ENCODE measurements around the gene ADAMTS3.

Gene ADAMTS3

DNA sequence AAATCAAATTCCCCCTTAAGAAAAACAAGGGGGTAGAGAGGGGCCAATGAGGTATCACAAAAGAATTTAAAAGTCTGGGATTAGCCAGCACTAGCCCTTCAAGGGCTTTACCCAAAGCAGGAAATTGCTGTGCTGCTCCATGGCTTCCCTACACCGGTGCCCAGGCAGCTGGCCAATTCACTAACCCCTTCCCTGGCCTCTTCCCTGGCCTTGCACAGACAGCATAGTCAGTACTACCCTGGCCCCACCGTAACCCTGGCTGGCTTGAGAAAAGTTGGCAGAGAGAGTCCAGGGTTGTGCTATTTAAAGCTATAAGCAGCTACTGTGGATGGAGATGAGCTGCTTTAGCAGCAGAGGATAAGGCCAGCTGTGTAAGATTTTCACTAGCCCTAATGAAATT lies 43.1 kb downstream of the ADAMTS3 start:
- Mint-ChIP-seq H3K4me1 (no peaks in the 10 kb centered on the region), H3K27ac (peak overlapping the region; percentile 53), H3K4me3 (no peak overlapping the region), H3K9me3 (peaks cover 3% of the 10 kb centered on the region), H3K36me3 (no peaks in the 10 kb centered on the region)
- DNase-seq (ENCODE audit: low spot score in 2 of 2): no peak
- ATAC-seq: peak; percentile 8

DNA sequence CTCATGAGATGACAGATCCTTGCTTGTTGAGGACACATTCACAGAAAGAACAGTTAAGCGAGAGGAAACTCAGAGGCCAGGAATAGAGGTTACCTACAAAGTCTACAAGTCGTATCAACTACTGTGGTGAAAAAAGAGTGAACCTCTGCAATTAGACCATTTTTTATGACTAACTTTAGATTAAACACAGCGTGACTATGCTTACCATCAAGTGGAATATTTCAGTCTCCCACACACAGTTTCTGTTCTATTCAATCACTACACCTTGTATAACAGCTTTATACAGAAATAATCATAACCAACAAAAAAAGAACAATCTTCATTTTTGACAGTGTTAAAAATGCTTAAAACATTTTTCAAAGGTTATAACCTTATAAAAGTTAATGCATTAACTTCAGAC lies 46.6 kb downstream of the ADAMTS3 start:
- Mint-ChIP-seq H3K4me3 (no peak overlapping the region), H3K27ac (no peak overlapping the region)

DNA sequence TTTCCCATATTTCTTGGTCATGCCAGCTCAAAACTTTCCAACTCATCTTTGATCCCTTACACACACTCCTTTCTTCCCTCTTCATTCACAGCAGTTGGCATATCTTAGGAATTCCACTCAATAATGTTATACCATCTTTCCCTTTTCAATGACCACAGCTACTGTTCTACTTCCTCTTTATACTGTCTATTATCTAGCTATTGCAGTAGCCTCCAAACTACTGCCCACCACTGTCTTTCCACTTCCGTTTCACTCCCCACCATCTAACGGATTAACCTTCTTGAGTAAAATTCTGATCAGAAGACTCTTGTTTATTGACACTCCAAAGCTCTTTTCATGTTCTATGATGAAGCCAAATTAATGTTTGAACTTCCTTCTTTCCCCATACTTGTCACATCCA lies 55.8 kb downstream of the ADAMTS3 start:
- Mint-ChIP-seq H3K36me3 (no peaks in the 10 kb centered on the region), H3K4me3 (no peak overlapping the region), H3K4me1 (no peaks in the 10 kb centered on the region), H3K27ac (no peak overlapping the region), H3K9me3 (peaks cover 6% of the 10 kb centered on the region)
- ATAC-seq (no peak), DNase-seq (ENCODE audit: low spot score in 2 of 2) (no peak)

More for the DNA sequence above, 46.6 kb downstream of the ADAMTS3 start:
- DNase-seq (ENCODE audit: low spot score in 2 of 2): no peak
- Mint-ChIP-seq H3K36me3 (no peaks in the 10 kb centered on the region), H3K4me1 (no peaks in the 10 kb centered on the region), H3K9me3 (peaks cover 3% of the 10 kb centered on the region)
- no peak for ATAC-seq

- no peak overlapping the region for H3K4me3 Mint-ChIP-seq
- H3K27ac Mint-ChIP-seq: no peak overlapping the region
- H3K36me3 Mint-ChIP-seq: no peaks in the 10 kb centered on the region
- DNase-seq (ENCODE audit: low spot score in 2 of 2): no peak
- no peaks in the 10 kb centered on the region for H3K4me1 Mint-ChIP-seq
- H3K9me3 Mint-ChIP-seq: peaks cover 6% of the 10 kb centered on the region
- no peak for ATAC-seq
These were observed 61.1 kb downstream of the ADAMTS3 start for GRCh38 chr4:72507860-72508419.

DNA sequence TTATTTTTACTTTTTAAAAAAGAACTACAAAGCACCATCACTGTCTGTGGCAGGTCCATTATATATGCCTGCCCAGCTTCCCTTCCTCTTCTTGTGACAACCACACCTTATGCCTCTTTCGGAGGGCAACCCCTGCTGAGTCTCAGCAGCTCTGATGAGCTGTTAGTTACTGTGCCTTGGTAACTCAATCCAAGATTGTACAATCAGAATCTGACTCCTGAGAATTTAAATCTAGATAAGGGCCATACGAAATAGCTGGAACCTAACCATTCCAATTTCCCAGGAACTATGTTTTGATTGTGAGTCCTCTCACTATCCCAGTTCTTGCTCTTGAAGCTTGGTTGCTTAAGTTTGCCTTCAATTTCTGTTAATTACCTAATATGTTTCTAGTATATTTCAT lies 61.9 kb downstream of the ADAMTS3 start:
- Mint-ChIP-seq H3K9me3 (peaks cover 6% of the 10 kb centered on the region), H3K4me3 (no peak overlapping the region), H3K36me3 (no peaks in the 10 kb centered on the region)

DNA sequence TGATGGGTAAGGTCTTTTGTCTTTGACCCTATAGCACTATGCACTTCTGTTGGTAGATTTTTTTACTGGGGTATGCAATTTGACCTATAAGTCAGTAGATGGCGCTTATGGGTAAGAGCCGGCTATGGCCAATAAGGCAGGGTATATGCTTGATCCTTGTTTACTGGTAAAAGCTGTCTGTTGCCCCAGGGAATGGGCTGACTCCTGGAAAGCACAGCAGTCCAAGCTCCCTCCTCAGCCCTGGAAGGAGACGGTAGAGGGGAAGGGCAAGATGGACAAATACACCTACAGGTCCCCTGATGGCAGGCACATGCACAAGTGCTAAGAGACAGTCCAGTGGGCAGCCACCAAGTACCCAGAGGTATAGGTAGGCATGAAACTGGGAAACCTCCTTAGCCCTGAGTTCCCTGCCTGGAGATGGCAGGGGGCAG lies 63.7 kb downstream of the ADAMTS3 start:
- Mint-ChIP-seq H3K4me1 (no peaks in the 10 kb centered on the region), H3K27ac (no peak overlapping the region), H3K4me3 (no peak overlapping the region), H3K9me3 (no peaks in the 10 kb centered on the region), H3K36me3 (no peaks in the 10 kb centered on the region)
- no peak for DNase-seq (ENCODE audit: low spot score in 2 of 2)
- peak; percentile 19 for ATAC-seq

More for the DNA sequence above, 61.9 kb downstream of the ADAMTS3 start:
- Mint-ChIP-seq H3K27ac (no peak overlapping the region), H3K4me1 (no peaks in the 10 kb centered on the region)
- ATAC-seq (no peak), DNase-seq (ENCODE audit: low spot score in 2 of 2) (no peak)

DNA sequence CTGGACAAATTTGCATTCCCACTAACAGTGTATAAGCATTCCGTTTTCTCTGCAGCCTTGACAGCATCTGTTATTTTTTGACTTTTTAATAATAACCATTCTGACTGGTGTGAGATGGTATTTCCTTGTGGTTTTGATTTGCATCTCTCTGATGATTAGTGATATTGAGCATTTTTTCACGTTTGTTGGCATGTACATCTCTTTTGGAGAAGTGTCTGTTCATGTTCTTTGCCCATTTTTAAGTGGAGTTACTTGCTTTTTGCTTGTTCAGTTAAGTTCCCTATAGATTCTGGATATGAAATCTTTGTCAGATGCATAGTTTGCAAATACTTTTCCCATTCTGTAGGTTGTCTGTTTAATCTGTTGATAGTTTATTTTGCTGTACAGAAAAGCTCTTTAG lies 68.8 kb downstream of the ADAMTS3 start:
- Mint-ChIP-seq H3K4me1 (no peaks in the 10 kb centered on the region), H3K9me3 (no peaks in the 10 kb centered on the region), H3K36me3 (no peaks in the 10 kb centered on the region), H3K4me3 (no peak overlapping the region), H3K27ac (no peak overlapping the region)
- ATAC-seq: no peak
- no peak for DNase-seq (ENCODE audit: low spot score in 2 of 2)

DNA sequence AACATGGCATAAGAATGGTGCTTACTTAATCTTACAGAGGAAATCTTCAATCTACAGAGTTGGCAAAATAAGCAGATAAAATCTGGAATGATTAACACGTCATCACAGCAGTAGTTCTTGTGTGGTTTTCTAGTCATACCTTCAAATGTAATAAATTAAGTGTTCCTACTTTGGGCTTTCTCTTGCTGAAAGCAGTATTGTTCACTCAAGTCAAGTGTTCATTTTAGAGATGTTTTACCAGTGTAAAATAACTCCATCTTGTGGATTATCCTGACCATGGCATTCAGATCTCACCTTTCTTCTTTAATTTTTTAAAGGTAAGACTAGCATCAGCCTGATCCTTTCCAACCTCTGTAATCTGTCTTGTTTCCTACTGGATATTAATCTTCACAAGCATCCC lies 72.9 kb downstream of the ADAMTS3 start:
- ATAC-seq (no peak), DNase-seq (ENCODE audit: low spot score in 2 of 2) (no peak)
- Mint-ChIP-seq H3K4me1 (no peaks in the 10 kb centered on the region), H3K4me3 (no peak overlapping the region), H3K36me3 (no peaks in the 10 kb centered on the region), H3K9me3 (peaks cover 6% of the 10 kb centered on the region), H3K27ac (no peak overlapping the region)

GRCh38 chr4:72494156-72494555 lies 74.9 kb downstream of the ADAMTS3 start:
- H3K9me3 Mint-ChIP-seq: peaks cover 6% of the 10 kb centered on the region
- ATAC-seq (no peak), DNase-seq (ENCODE audit: low spot score in 2 of 2) (no peak)
- H3K4me1 Mint-ChIP-seq: no peaks in the 10 kb centered on the region
- no peak overlapping the region for H3K4me3 Mint-ChIP-seq
- no peak overlapping the region for H3K27ac Mint-ChIP-seq
- no peaks in the 10 kb centered on the region for H3K36me3 Mint-ChIP-seq

GRCh38 chr4:72489267-72489666 lies 79.8 kb downstream of the ADAMTS3 start:
- Mint-ChIP-seq H3K4me1 (no peaks in the 10 kb centered on the region), H3K36me3 (no peaks in the 10 kb centered on the region), H3K9me3 (peaks cover 8% of the 10 kb centered on the region), H3K27ac (no peak overlapping the region), H3K4me3 (no peak overlapping the region)
- DNase-seq (ENCODE audit: low spot score in 2 of 2) (no peak), ATAC-seq (no peak)

- DNase-seq (ENCODE audit: low spot score in 2 of 2): no peak
- Mint-ChIP-seq H3K27ac (no peak overlapping the region), H3K4me1 (no peaks in the 10 kb centered on the region), H3K9me3 (peaks cover 3% of the 10 kb centered on the region), H3K4me3 (no peak overlapping the region), H3K36me3 (no peaks in the 10 kb centered on the region)
- ATAC-seq: no peak
These were observed 82.0 kb downstream of the ADAMTS3 start for GRCh38 chr4:72486991-72487390.

GRCh38 chr4:72484981-72485380 lies 84.0 kb downstream of the ADAMTS3 start:
- DNase-seq (ENCODE audit: low spot score in 2 of 2) (no peak), ATAC-seq (no peak)
- Mint-ChIP-seq H3K9me3 (peaks cover 5% of the 10 kb centered on the region), H3K4me1 (no peaks in the 10 kb centered on the region), H3K4me3 (no peak overlapping the region), H3K36me3 (no peaks in the 10 kb centered on the region), H3K27ac (no peak overlapping the region)

GRCh38 chr4:72473434-72473900 lies 95.6 kb downstream of the ADAMTS3 start:
- peaks cover 8% of the 10 kb centered on the region for H3K9me3 Mint-ChIP-seq
- ATAC-seq: no peak
- H3K27ac Mint-ChIP-seq: no peak overlapping the region
- DNase-seq (ENCODE audit: low spot score in 2 of 2): no peak
- no peaks in the 10 kb centered on the region for H3K36me3 Mint-ChIP-seq
- H3K4me1 Mint-ChIP-seq: no peaks in the 10 kb centered on the region
- H3K4me3 Mint-ChIP-seq: no peak overlapping the region

DNA sequence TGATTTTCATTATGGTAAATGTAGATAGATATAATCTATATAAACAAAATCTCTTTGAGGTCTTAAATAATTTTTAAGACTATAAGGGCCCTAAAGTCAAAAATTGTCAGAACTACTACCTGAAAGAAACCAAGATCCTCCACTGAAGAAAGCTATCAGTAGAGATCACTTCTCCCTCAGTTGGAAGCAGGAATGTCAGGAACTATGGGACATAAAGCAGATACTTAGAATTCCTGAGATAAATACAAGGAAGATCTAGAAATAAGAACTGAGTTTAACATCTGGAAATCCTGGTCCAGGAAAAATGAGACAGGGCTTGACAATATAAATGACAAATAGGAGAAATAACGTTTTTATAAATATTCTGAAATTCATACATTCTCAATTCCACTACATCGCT lies 97.2 kb downstream of the ADAMTS3 start:
- no peak overlapping the region for H3K27ac Mint-ChIP-seq

DNA sequence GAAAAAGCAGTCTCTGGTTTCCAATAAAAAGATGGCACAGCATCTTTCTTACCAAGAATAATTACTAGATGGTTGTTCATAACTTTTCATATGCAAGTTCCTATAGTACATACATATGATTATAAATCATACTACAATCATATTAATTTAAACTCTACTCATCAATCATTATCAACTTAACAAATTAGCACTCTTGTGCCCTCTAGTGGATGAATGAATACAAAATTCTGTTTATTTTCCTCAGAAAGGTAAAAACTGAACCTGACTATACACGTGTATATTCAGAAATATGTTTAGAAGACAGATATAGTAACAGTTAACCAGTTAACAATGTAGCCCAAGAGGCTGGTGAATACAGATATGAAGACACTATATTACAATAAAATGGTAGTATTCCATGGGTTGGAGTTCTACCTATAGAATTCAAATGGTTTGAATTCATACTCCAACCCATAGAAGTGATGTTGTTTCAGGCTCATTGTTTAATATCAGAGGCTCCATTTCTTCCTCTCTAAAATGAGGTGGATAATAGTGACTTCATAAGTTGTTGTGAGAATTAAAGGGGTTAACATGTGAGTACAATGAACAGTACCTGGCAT lies 100.0 kb downstream of the ADAMTS3 start:
- Mint-ChIP-seq H3K36me3 (no peaks in the 10 kb centered on the region), H3K4me1 (no peaks in the 10 kb centered on the region), H3K27ac (no peak overlapping the region), H3K9me3 (peaks cover 5% of the 10 kb centered on the region), H3K4me3 (no peak overlapping the region)
- no peak for ATAC-seq
- DNase-seq (ENCODE audit: low spot score in 2 of 2): no peak

More for the DNA sequence above, 97.2 kb downstream of the ADAMTS3 start:
- Mint-ChIP-seq H3K9me3 (peaks cover 8% of the 10 kb centered on the region), H3K36me3 (no peaks in the 10 kb centered on the region), H3K4me3 (no peak overlapping the region), H3K4me1 (no peaks in the 10 kb centered on the region)
- ATAC-seq: no peak
- DNase-seq (ENCODE audit: low spot score in 2 of 2): no peak

DNA sequence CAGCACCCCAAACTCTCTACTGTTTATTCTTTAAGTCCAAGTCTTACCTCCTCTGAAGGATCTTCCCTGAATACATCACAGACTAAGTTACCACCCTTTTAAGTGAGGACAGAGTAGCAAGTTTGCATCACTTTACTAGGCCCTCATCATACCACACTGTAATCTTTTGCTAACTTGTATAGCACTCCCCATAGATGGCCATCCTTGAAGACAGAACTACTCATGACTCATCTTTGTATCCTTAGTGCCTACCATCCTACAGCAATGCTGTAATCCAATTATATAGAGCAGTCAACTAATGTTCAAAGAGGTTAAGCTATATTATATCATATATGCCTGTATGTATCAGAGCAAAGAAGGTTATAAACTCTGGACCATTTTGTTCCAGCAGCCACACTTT lies 101.4 kb downstream of the ADAMTS3 start:
- H3K4me3 Mint-ChIP-seq: no peak overlapping the region
- peaks cover 3% of the 10 kb centered on the region for H3K9me3 Mint-ChIP-seq
- DNase-seq (ENCODE audit: low spot score in 2 of 2) (no peak), ATAC-seq (no peak)
- H3K27ac Mint-ChIP-seq: no peak overlapping the region
- no peaks in the 10 kb centered on the region for H3K36me3 Mint-ChIP-seq
- H3K4me1 Mint-ChIP-seq: no peaks in the 10 kb centered on the region
